Loucy (cell line): ENCODE measurements around the gene ALKBH3.

ENCODE experiments used
- CTCF ChIP-seq: fragments of 200-600 bp; sonication (generic); conservative IDR thresholded peaks from 2 replicates; pipeline ENCODE4 v1.5.1; 2014; ENCODE audit warnings: mild to moderate bottlenecking, antibody characterized with exemption, low read length
- EZH2phosphoT487 ChIP-seq: fragments of 200-600 bp; IDR thresholded peaks from 2 replicates; pipeline ENCODE4 v1.6.1; 2018; ENCODE audit warnings: antibody characterized with exemption, mild to moderate bottlenecking, moderate library complexity, borderline replicate concordance

DNA sequence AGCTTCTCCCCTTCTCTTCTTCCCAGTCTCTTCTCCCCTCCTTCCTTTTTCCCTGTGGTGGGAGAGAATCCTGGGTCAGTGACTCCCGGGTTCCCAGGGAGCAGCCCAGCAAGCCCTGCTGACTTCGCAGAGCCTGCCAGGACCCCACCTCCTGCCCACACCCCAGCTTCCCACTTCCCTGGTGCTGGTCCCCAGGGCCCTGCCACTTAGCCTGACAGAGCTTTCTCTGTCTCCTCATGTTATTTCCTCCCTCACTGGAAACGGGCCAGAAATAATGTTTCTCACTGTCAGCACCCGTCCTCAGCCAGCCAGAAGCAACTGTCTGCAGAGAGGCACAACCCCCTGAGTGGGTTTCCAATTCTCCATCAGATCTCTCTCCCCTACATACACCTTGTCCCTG lies 88.9 kb downstream of the ALKBH3 start:
- TF ChIP-seq CTCF (no peak), EZH2phosphoT487 (no peak)
